ENCODE results near the gene PHLDB2. TPM values are rescaled to one million over a fixed set of nuclear protein-coding genes. Genes with fewer than 3 reads are reported as not detected.

Gene PHLDB2
- total RNA-seq, 2 experiments from 2014 or later, result 0.75 to 0.81 TPM

- no peak overlapping the region for H3K4me3 Mint-ChIP-seq
- DNase-seq (no peak), ATAC-seq (no peak)
- CTCF ChIA-PET, result interaction anchor here (1.0 kb wide), 1 partner anchor 10 kb away, joined by 3 read pairs; no protein-coding TSS in a partner anchor
- no peaks in the 10 kb centered on the region for H3K4me1 Mint-ChIP-seq
- no peaks in the 10 kb centered on the region for H3K27me3 Mint-ChIP-seq
- no peak overlapping the region for H3K27ac Mint-ChIP-seq
- H3K36me3 Mint-ChIP-seq (ENCODE audit: low read depth), result no peaks in the 10 kb centered on the region
- intact Hi-C loops (cut with DNase I, micrococcal nuclease), result no loop called here
- peaks cover 7% of the 10 kb centered on the region for H3K9me3 Mint-ChIP-seq (ENCODE audit: low read depth)
- POLR2A ChIA-PET, result no interaction called here
Observed at GRCh38 chr3:111823341-111823855, 35.7 kb upstream of the PHLDB2 start.

- Mint-ChIP-seq H3K4me1 (no peaks in the 10 kb centered on the region), H3K4me3 (no peak overlapping the region), H3K9me3 (ENCODE audit: low read depth) (peaks cover 7% of the 10 kb centered on the region), H3K27ac (no peak overlapping the region), H3K36me3 (ENCODE audit: low read depth) (no peaks in the 10 kb centered on the region), H3K27me3 (no peaks in the 10 kb centered on the region)
- ChIA-PET POLR2A (no interaction called here), CTCF (interaction anchor here (0.7 kb wide), 1 partner anchor 143 kb away, joined by 3 read pairs; no protein-coding TSS in a partner anchor)
- intact Hi-C loops (cut with DNase I, micrococcal nuclease), result no loop called here
- no peak for DNase-seq
- no peak for ATAC-seq
Observed at GRCh38 chr3:111824351-111824750, 34.7 kb upstream of the PHLDB2 start.

- Mint-ChIP-seq H3K4me1 (peaks cover 5% of the 10 kb centered on the region), H3K4me3 (no peak overlapping the region), H3K9me3 (ENCODE audit: low read depth) (no peaks in the 10 kb centered on the region), H3K27ac (no peak overlapping the region), H3K27me3 (no peaks in the 10 kb centered on the region), H3K36me3 (ENCODE audit: low read depth) (no peaks in the 10 kb centered on the region)
- DNase-seq (no peak), ATAC-seq (no peak)
- POLR2A ChIA-PET, result no interaction called here
- intact Hi-C loops (cut with DNase I, micrococcal nuclease), result no loop called here
- CTCF ChIA-PET, result interaction anchor here (0.9 kb wide), 2 partner anchors 14 to 112 kb away, joined by 3 to 5 read pairs; no protein-coding TSS in a partner anchor
Observed at GRCh38 chr3:111827871-111828270, 31.2 kb upstream of the PHLDB2 start.

DNA sequence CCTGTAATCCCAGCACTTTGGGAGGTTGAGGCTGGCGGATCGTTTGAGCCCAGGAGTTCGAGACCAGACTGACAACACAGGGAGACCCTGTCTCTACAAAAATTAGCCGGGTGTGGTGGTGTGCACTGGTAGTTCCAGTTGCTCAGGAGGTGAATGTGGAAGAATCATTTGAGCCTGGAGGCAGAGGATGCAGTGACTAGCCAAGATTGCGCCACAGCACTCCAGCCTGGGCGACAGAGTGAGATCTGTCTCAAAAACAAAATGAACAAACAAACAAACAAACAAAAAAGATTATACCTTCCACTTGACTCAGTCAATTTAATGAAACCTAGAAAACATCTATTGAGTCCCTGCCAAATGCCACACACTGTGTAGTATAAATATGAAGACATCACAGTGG is 30.5 kb upstream of the PHLDB2 start:
- Mint-ChIP-seq H3K36me3 (ENCODE audit: low read depth) (no peaks in the 10 kb centered on the region), H3K27me3 (no peaks in the 10 kb centered on the region), H3K4me3 (no peak overlapping the region), H3K4me1 (peaks cover 5% of the 10 kb centered on the region), H3K9me3 (ENCODE audit: low read depth) (no peaks in the 10 kb centered on the region), H3K27ac (no peak overlapping the region)
- ChIA-PET POLR2A (no interaction called here), CTCF (interaction anchor here (0.9 kb wide), 1 partner anchor 113 kb away, joined by 3 read pairs; no protein-coding TSS in a partner anchor)
- DNase-seq (no peak), ATAC-seq (no peak)
- intact Hi-C loops (cut with DNase I, micrococcal nuclease), result no loop called here

DNA sequence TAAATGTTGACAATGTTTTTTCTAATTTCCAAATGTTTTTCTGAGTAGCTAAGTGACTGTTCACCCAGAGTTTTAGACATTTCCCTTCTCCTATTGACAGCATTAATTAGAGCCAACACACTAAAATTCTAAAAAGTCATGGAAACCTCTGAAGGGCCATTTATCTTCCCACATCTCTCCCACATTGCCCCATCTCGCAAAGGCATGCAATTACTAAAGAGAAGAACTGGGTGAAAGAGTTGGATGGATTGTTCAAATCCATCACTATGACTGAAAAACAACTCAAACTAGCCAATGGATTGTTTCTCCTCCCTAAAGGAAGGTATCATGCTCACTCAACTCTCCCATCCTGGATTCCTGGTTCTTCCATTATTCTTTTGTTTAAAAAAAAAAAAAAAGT is 30.0 kb upstream of the PHLDB2 start:
- H3K9me3 Mint-ChIP-seq (ENCODE audit: low read depth), result no peaks in the 10 kb centered on the region
- CTCF ChIA-PET, result no interaction called here
- POLR2A ChIA-PET, result no interaction called here
- peaks cover 5% of the 10 kb centered on the region for H3K4me1 Mint-ChIP-seq
- H3K36me3 Mint-ChIP-seq (ENCODE audit: low read depth), result no peaks in the 10 kb centered on the region
- no peaks in the 10 kb centered on the region for H3K27me3 Mint-ChIP-seq
- H3K4me3 Mint-ChIP-seq, result no peak overlapping the region
- H3K27ac Mint-ChIP-seq, result no peak overlapping the region
- ATAC-seq (no peak), DNase-seq (no peak)
- intact Hi-C loops (cut with DNase I, micrococcal nuclease), result no loop called here

DNA sequence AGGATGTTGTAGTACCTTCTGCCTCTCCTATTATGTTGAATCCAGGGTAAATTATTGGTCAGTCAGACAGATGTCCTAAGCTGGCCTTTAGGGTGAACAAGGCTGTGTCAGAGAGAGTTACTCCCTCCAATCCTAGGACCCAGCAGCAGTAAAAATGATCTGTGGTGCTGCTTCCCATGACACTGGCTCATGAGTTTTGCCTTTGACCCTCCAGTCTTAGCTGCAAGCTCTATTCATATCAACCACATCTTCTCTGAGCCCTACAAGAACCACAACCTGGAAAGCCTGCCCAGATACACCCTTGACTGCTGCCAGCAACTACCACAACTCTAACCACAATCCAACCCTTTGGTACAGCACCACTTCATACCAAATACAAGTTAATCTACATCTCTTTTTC is 27.2 kb upstream of the PHLDB2 start:
- peaks cover 5% of the 10 kb centered on the region for H3K4me1 Mint-ChIP-seq
- H3K27ac Mint-ChIP-seq, result no peak overlapping the region
- ATAC-seq (peak; percentile 69), DNase-seq (peak; percentile 45)
- intact Hi-C loops (cut with DNase I, micrococcal nuclease), result no loop called here
- CTCF ChIA-PET, result interaction anchor here (0.6 kb wide), 1 partner anchor 19 kb away, joined by 3 read pairs; no protein-coding TSS in a partner anchor
- no peaks in the 10 kb centered on the region for H3K9me3 Mint-ChIP-seq (ENCODE audit: low read depth)
- H3K36me3 Mint-ChIP-seq (ENCODE audit: low read depth), result no peaks in the 10 kb centered on the region
- POLR2A ChIA-PET, result no interaction called here
- H3K27me3 Mint-ChIP-seq, result no peaks in the 10 kb centered on the region
- no peak overlapping the region for H3K4me3 Mint-ChIP-seq

GRCh38 chr3:111837112-111837511 is 22.0 kb upstream of the PHLDB2 start:
- CTCF ChIA-PET, result no interaction called here
- Mint-ChIP-seq H3K4me3 (no peak overlapping the region), H3K9me3 (ENCODE audit: low read depth) (no peaks in the 10 kb centered on the region), H3K27me3 (no peaks in the 10 kb centered on the region), H3K4me1 (peaks cover under 1% of the 10 kb centered on the region), H3K27ac (no peak overlapping the region), H3K36me3 (ENCODE audit: low read depth) (no peaks in the 10 kb centered on the region)
- DNase-seq, result no peak
- intact Hi-C loops (cut with DNase I, micrococcal nuclease), result no loop called here
- ATAC-seq, result no peak
- POLR2A ChIA-PET, result no interaction called here

GRCh38 chr3:111838133-111838532 is 20.9 kb upstream of the PHLDB2 start:
- H3K4me1 Mint-ChIP-seq, result no peaks in the 10 kb centered on the region
- no peak overlapping the region for H3K4me3 Mint-ChIP-seq
- CTCF ChIA-PET, result no interaction called here
- H3K27ac Mint-ChIP-seq, result no peak overlapping the region
- ATAC-seq (no peak), DNase-seq (no peak)
- no peaks in the 10 kb centered on the region for H3K9me3 Mint-ChIP-seq (ENCODE audit: low read depth)
- POLR2A ChIA-PET, result no interaction called here
- H3K27me3 Mint-ChIP-seq, result no peaks in the 10 kb centered on the region
- intact Hi-C loops (cut with DNase I, micrococcal nuclease), result no loop called here
- H3K36me3 Mint-ChIP-seq (ENCODE audit: low read depth), result no peaks in the 10 kb centered on the region

DNA sequence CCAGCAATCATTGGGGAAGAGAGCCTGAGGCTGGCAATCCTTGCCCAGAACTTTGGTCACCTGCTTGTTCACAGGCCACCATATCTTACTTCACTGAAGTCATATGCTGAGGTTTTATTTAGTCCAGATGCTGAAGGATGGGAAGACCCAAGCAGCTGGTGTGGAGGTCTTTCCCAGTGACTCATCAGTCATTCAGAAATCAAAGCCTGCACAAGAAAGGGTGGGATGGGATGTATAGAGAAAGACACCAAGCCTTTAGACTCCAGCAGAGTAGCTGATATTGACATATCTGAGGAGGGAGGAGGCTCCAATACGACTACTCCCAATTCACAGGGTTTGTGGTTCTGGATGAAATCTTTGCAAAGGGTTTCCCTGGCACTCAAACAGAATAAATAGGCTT is 13.0 kb upstream of the PHLDB2 start:
- peaks cover 7% of the 10 kb centered on the region for H3K27me3 Mint-ChIP-seq
- ATAC-seq (no peak), DNase-seq (no peak)
- intact Hi-C loops (cut with DNase I, micrococcal nuclease), result no loop called here
- H3K4me3 Mint-ChIP-seq, result no peak overlapping the region
- no peaks in the 10 kb centered on the region for H3K9me3 Mint-ChIP-seq (ENCODE audit: low read depth)
- H3K4me1 Mint-ChIP-seq, result no peaks in the 10 kb centered on the region
- no peaks in the 10 kb centered on the region for H3K36me3 Mint-ChIP-seq (ENCODE audit: low read depth)
- ChIA-PET CTCF (no interaction called here), POLR2A (no interaction called here)
- no peak overlapping the region for H3K27ac Mint-ChIP-seq

- Mint-ChIP-seq H3K9me3 (ENCODE audit: low read depth) (no peaks in the 10 kb centered on the region), H3K27ac (no peak overlapping the region), H3K36me3 (ENCODE audit: low read depth) (no peaks in the 10 kb centered on the region), H3K4me1 (peaks cover 7% of the 10 kb centered on the region), H3K27me3 (peaks cover 7% of the 10 kb centered on the region), H3K4me3 (no peak overlapping the region)
- ChIA-PET POLR2A (no interaction called here), CTCF (no interaction called here)
- DNase-seq (no peak), ATAC-seq (no peak)
- intact Hi-C loops (cut with DNase I, micrococcal nuclease), result no loop called here
Observed at GRCh38 chr3:111846717-111847116, 12.3 kb upstream of the PHLDB2 start.

- Mint-ChIP-seq H3K36me3 (ENCODE audit: low read depth) (no peaks in the 10 kb centered on the region), H3K27ac (no peak overlapping the region), H3K4me3 (no peak overlapping the region), H3K27me3 (peaks cover 7% of the 10 kb centered on the region), H3K9me3 (ENCODE audit: low read depth) (no peaks in the 10 kb centered on the region), H3K4me1 (peaks cover 8% of the 10 kb centered on the region)
- POLR2A ChIA-PET, result no interaction called here
- no peak for ATAC-seq
- CTCF ChIA-PET, result no interaction called here
- intact Hi-C loops (cut with DNase I, micrococcal nuclease), result no loop called here
- no peak for DNase-seq
Observed at GRCh38 chr3:111848283-111848682, 10.8 kb upstream of the PHLDB2 start.

DNA sequence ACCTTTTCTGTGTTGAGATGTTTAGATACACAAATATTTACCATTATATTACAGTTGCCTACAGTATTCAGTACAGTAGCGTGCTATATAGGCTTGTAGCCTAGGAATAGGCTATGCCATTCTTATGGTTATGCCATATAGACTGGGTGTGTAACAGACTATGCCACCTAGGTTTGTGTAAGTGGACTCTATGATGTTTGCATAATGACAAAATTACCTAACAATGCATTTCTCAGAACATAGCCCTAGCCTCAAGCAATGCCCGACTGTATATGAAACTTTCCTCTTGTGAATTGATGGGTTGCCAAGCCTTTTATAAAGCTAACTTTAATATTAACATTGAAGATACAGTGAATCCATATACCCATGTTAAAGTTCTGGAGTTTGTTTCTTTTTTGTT is 10.3 kb upstream of the PHLDB2 start:
- POLR2A ChIA-PET, result no interaction called here

DNA sequence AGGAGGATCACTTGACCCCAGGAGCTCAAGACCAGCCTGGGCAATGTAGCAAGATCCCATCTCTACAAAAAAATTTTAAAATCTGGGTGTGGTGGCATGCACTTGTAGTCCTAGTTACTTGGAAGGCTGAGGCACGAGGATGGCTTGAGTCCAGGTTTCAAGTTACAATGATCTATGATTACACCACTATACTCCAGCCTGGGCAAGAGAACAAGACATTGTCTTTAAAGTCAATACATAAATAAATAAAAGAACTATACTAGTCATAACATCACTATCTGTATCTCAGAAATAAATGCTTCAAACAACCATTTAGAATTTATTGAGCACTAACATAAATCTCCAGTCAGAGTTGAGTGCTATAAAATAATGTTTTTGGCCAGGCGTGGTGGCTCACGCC is 8.5 kb upstream of the PHLDB2 start:
- Mint-ChIP-seq H3K36me3 (ENCODE audit: low read depth) (no peaks in the 10 kb centered on the region), H3K27ac (no peak overlapping the region), H3K4me1 (peaks cover 8% of the 10 kb centered on the region), H3K27me3 (peaks cover 4% of the 10 kb centered on the region), H3K4me3 (no peak overlapping the region), H3K9me3 (ENCODE audit: low read depth) (no peaks in the 10 kb centered on the region)
- DNase-seq (no peak), ATAC-seq (no peak)
- intact Hi-C loops (cut with DNase I, micrococcal nuclease), result no loop called here
- POLR2A ChIA-PET, result no interaction called here
- CTCF ChIA-PET, result interaction anchor here (0.6 to 0.9 kb wide), 2 partner anchors 130 to 163 kb away, joined by 3 read pairs; no protein-coding TSS in a partner anchor

More for the DNA sequence above, 10.3 kb upstream of the PHLDB2 start:
- no peak for DNase-seq
- no peak overlapping the region for H3K27ac Mint-ChIP-seq
- no peak overlapping the region for H3K4me3 Mint-ChIP-seq
- no peaks in the 10 kb centered on the region for H3K36me3 Mint-ChIP-seq (ENCODE audit: low read depth)
- H3K27me3 Mint-ChIP-seq, result peaks cover 7% of the 10 kb centered on the region
- no peaks in the 10 kb centered on the region for H3K9me3 Mint-ChIP-seq (ENCODE audit: low read depth)
- intact Hi-C loops (cut with DNase I, micrococcal nuclease), result no loop called here
- CTCF ChIA-PET, result interaction anchor here (0.6 kb wide), 1 partner anchor 212 kb away, joined by 3 read pairs; no protein-coding TSS in a partner anchor
- no peak for ATAC-seq
- peaks cover 8% of the 10 kb centered on the region for H3K4me1 Mint-ChIP-seq

All from activated CD4-positive, alpha-beta T cell treated with anti-CD3 and anti-CD28 coated beads for 36 hours (primary cell).